Fibroblast of lung (primary cell): ENCODE data around the gene RNU5B-1. TPM values are rescaled to one million over a fixed set of nuclear protein-coding genes. Genes with fewer than 3 reads are reported as not detected.

Source experiments
- DNase-seq, 2 donors: peaks; one replicate each; pipeline versions ENCODE4 v3.0.0 to v3.0.0-alpha.2; 2010; ENCODE audit warnings: low read depth in 2 of 2
- H2AFZ ChIP-seq: 2 replicates; pipeline ENCODE4 v1.5.1; 2012; ENCODE audit warnings: low read length, control low read depth, inconsistent platforms
- H3K27ac ChIP-seq: 2 replicates; pipeline ENCODE4 v1.5.1; 2011; ENCODE audit warnings: low read length, control low read depth; ENCODE audit not compliant: insufficient read depth
- H3K27me3 ChIP-seq: 2 replicates; pipeline ENCODE4 v1.5.1; 2011; ENCODE audit warnings: mild to moderate bottlenecking, low read length; ENCODE audit not compliant: control insufficient read depth, insufficient read depth
- H3K36me3 ChIP-seq: 2 replicates; pipeline ENCODE4 v1.5.1; 2011; ENCODE audit warnings: low read length; ENCODE audit not compliant: control insufficient read depth, insufficient read depth
- H3K4me1 ChIP-seq: 2 replicates; pipeline ENCODE4 v1.5.1; 2011; ENCODE audit warnings: low read length; ENCODE audit not compliant: control insufficient read depth, insufficient read depth; ENCODE audit errors: extremely low read depth
- H3K4me2 ChIP-seq: 2 replicates; pipeline ENCODE4 v1.5.1; 2011; ENCODE audit warnings: low read length, control low read depth; ENCODE audit not compliant: insufficient read depth; ENCODE audit errors: extremely low read depth
- H3K4me3 ChIP-seq, 4 experiments: fragments of 200-600 bp in 1 of 4; sonication (generic) in 1 of 4; replicated peaks in 1 of 4; 2 replicates each; pipeline ENCODE4 v1.5.1; 2011 to 2016; ENCODE audit warnings: low read length in 4 of 4, low read depth in 3 of 4, mild to moderate bottlenecking in 3 of 4, control low read depth in 2 of 4, inconsistent platforms in 1 of 4, mixed read lengths in 1 of 4; ENCODE audit not compliant: insufficient read depth in 1 of 4; ENCODE audit errors: control extremely low read depth in 1 of 4
- H3K79me2 ChIP-seq: 2 replicates; pipeline ENCODE4 v1.5.1; 2012; ENCODE audit warnings: mild to moderate bottlenecking, low read length, inconsistent platforms; ENCODE audit not compliant: control insufficient read depth, insufficient read depth
- H3K9ac ChIP-seq: 2 replicates; pipeline ENCODE4 v1.5.1; 2011; ENCODE audit warnings: mild to moderate bottlenecking, low read length, control low read depth; ENCODE audit not compliant: insufficient read depth
- H3K9me3 ChIP-seq: 2 replicates; pipeline ENCODE4 v1.5.1; 2012; ENCODE audit warnings: low read depth, low read length; ENCODE audit not compliant: control insufficient read depth, insufficient read depth
- H4K20me1 ChIP-seq: 2 replicates; pipeline ENCODE4 v1.5.1; 2011; ENCODE audit warnings: low read length; ENCODE audit not compliant: control insufficient read depth, insufficient read depth; ENCODE audit errors: extremely low read depth
- CTCF ChIP-seq, 2 donors: IDR thresholded peaks in 1 of 2; conservative IDR thresholded peaks in 1 of 2; 1 replicate in 1 of 2; 2 replicates in 1 of 2; pipeline ENCODE4 v1.5.1; 2011 to 2012; ENCODE audit warnings: low read length in 2 of 2, control low read depth in 1 of 2, inconsistent platforms in 1 of 2, low read depth in 1 of 2, mild to moderate bottlenecking in 1 of 2
- EZH2 ChIP-seq: IDR thresholded peaks from 2 replicates; pipeline ENCODE4 v1.5.1; 2012; ENCODE audit warnings: low read length, control low read depth, mild to moderate bottlenecking; ENCODE audit errors: missing control alignments
- polyA plus RNA-seq, 2 donors: library from polyadenylated mRNA; depleted of rRNA in 1 of 2; stranded (reverse) in 1 of 2; unstranded in 1 of 2; fragments of >200 nt; gene quantifications; 2 replicates each; pipeline ENCODE4 v1.2.1, GENCODE V29; 2011 to 2012; ENCODE audit warnings: missing spikeins in 1 of 2
- total RNA-seq: library from RNA; depleted of rRNA; stranded (reverse); fragments of >200 nt; gene quantifications from 2 replicates; pipeline ENCODE4 v1.2.1, GENCODE V29; 2014

Gene RNU5B-1
- total and polyA plus RNA-seq, 2 donors (not counting 1 experiment from before 2014, with no cell fraction given): not detected

GRCh38 chr15:65328506-65329287 lies 24.2 kb downstream of the RNU5B-1 start:
- TF ChIP-seq EZH2 (no peak), CTCF (conservative IDR thresholded peaks at IDR 0.05 in 1 of 2, IDR thresholded peaks at IDR 0.05 in 1 of 2; ENCODE audit: low read depth in 1 of 2, low read length in 2 of 2) (no peak)
- no peak for DNase-seq
- H3K27ac ChIP-seq: no peak overlapping the region

DNA sequence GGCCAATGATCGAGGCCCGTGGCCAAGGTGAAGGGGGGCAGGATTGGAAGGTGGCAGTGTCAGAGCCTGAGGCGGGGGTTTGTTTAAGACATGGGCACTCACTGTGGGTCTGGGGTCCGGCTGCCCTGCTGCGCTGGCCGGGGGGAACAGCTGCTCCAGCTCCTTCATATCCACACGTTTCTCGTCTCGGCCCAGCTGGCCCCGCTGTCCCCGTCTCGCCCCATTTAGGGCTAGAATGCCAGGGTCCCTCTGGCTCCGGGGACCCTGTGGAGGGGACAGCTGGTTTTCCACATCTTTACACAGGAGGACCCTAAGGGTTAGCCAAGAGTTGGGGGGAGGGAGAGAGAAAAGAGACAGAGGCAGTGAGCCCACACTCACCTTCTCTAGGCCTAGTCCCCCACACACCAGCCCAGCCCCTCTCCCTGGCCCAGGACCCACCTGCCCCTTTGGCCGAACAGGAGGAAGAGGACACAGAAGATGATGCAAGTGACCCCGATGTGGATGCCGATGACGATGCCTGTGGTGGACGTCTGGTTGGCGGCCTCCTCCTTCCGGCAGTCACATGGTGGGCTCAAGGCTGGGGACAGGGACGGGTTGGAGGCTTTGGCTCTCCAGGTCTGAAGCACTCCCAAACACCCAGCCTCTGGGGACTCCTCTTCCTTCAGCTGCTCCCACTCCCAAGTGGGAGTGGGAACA lies 25.0 kb downstream of the RNU5B-1 start:
- H3K9ac ChIP-seq: no peak overlapping the region
- H4K20me1 ChIP-seq: no peaks in the 10 kb centered on the region
- no peak for DNase-seq
- H3K36me3 ChIP-seq: no peaks in the 10 kb centered on the region
- H3K27me3 ChIP-seq: no peaks in the 10 kb centered on the region
- no peak overlapping the region for H3K4me3 ChIP-seq
- no peak for TF ChIP-seq CTCF (conservative IDR thresholded peaks at IDR 0.05 in 1 of 2, IDR thresholded peaks at IDR 0.05 in 1 of 2; ENCODE audit: low read depth in 1 of 2, low read length in 2 of 2)
- TF ChIP-seq EZH2: no peak
- no peak overlapping the region for H3K4me2 ChIP-seq
- H3K4me1 ChIP-seq: no peaks in the 10 kb centered on the region
- H3K9me3 ChIP-seq: no peaks in the 10 kb centered on the region
- H3K79me2 ChIP-seq: no peaks in the 10 kb centered on the region
- H3K27ac ChIP-seq: no peak overlapping the region
- H2AFZ ChIP-seq: no peak overlapping the region

More at GRCh38 chr15:65328506-65329287, 24.2 kb downstream of the RNU5B-1 start:
- H3K79me2 ChIP-seq: no peaks in the 10 kb centered on the region
- H3K4me1 ChIP-seq: no peaks in the 10 kb centered on the region
- no peaks in the 10 kb centered on the region for H3K36me3 ChIP-seq
- no peaks in the 10 kb centered on the region for H3K27me3 ChIP-seq
- no peaks in the 10 kb centered on the region for H3K9me3 ChIP-seq
- no peak overlapping the region for H3K4me3 ChIP-seq
- H2AFZ ChIP-seq: no peak overlapping the region
- H4K20me1 ChIP-seq: no peaks in the 10 kb centered on the region
- H3K9ac ChIP-seq: no peak overlapping the region
- H3K4me2 ChIP-seq: no peak overlapping the region

- Histone ChIP-seq H3K4me3 (no peak overlapping the region), H3K4me2 (no peak overlapping the region), H2AFZ (no peak overlapping the region), H3K9me3 (no peaks in the 10 kb centered on the region), H3K27me3 (no peaks in the 10 kb centered on the region), H3K36me3 (no peaks in the 10 kb centered on the region), H3K4me1 (no peaks in the 10 kb centered on the region), H3K27ac (no peak overlapping the region), H4K20me1 (no peaks in the 10 kb centered on the region), H3K79me2 (no peaks in the 10 kb centered on the region), H3K9ac (no peak overlapping the region)
- TF ChIP-seq CTCF (conservative IDR thresholded peaks at IDR 0.05 in 1 of 2, IDR thresholded peaks at IDR 0.05 in 1 of 2; ENCODE audit: low read depth in 1 of 2, low read length in 2 of 2) (no peak), EZH2 (no peak)
- DNase-seq: no peak
Measured at GRCh38 chr15:65329984-65330735, 25.7 kb downstream of the RNU5B-1 start.
